ENCODE measurements around the gene FOXO3.
"Not testable (repeated sequence)": the region's sequence is repeated elsewhere in the genome, so short reads cannot be mapped to it uniquely, and the experiment has no call there.

FOXO3 gene

GRCh38 chr6:108658785-108659184, 98.1 kb downstream of the FOXO3 start:
- not testable (repeated sequence) for DNase-seq (ENCODE audit: low read depth in 2 of 2)

GRCh38 chr6:108660251-108660650, 99.5 kb downstream of the FOXO3 start:
- DNase-seq (ENCODE audit: low read depth in 2 of 2): no peak

- DNase-seq (ENCODE audit: low read depth in 2 of 2): no peak
These were observed 100.7 kb downstream of the FOXO3 start for GRCh38 chr6:108661430-108661829.

- DNase-seq (ENCODE audit: low read depth in 2 of 2): no peak
These were observed 101.3 kb downstream of the FOXO3 start for GRCh38 chr6:108661982-108662381.

- no peak for DNase-seq (ENCODE audit: low read depth in 2 of 2)
These were observed 102.0 kb downstream of the FOXO3 start for GRCh38 chr6:108662702-108663101.

DNA sequence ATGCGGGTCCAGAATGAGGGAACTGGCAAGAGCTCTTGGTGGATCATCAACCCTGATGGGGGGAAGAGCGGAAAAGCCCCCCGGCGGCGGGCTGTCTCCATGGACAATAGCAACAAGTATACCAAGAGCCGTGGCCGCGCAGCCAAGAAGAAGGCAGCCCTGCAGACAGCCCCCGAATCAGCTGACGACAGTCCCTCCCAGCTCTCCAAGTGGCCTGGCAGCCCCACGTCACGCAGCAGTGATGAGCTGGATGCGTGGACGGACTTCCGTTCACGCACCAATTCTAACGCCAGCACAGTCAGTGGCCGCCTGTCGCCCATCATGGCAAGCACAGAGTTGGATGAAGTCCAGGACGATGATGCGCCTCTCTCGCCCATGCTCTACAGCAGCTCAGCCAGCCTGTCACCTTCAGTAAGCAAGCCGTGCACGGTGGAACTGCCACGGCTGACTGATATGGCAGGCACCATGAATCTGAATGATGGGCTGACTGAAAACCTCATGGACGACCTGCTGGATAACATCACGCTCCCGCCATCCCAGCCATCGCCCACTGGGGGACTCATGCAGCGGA, 102.9 kb downstream of the FOXO3 start:
- DNase-seq (ENCODE audit: low read depth in 2 of 2): not testable (repeated sequence)

GRCh38 chr6:108665495-108666196, 104.9 kb downstream of the FOXO3 start:
- no peak for DNase-seq (ENCODE audit: low read depth in 2 of 2)

DNA sequence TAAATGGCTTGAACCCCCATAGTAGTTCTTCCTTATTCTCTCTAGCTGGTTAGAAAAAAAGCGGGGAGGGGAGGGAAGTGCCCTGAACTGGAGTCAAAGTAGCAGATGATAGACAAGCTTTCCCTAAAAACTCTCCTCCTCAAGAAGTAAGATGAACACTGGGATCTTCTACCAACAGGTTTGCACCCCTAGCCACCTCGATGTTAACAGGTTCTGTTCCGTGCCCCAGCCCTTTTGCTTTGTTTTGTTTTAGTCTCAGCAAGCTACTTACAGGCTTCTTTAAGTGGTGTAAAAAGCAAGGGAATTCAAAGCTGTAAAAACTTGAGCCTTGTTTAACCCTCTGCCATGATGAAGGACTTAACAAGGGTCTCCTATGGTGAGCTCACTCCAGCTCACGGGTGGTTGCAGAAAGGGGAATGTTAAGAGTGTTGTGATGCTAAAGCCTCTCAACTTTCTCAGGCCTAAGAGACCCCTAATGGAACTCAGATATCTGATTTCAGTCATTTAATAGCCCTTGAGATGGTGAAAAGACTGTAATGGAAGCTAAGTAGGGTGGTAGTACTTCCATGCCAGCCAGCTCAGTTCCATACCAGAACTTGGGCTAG, 106.0 kb downstream of the FOXO3 start:
- no peak for DNase-seq (ENCODE audit: low read depth in 2 of 2)

DNA sequence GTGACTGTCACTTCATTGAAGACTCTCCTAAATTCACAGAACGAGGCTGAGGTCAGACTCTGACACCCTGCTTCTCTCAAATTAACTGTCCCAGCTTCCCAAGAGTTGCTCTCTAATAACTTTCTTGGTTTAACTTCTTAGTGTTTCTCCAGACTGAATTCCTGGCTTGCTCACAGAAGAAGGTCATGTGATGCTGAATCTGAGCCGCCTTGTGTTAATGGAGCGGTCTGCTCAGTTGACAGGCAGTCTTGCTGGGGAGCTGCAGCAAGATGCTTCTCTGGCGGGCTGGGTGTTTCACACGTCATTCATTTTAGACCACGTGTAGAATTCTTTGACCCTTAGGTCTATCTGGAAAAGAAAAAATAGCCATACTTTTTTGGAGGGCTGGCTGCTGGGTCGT, 107.3 kb downstream of the FOXO3 start:
- no peak for DNase-seq (ENCODE audit: low read depth in 2 of 2)

GRCh38 chr6:108669673-108670072, 109.0 kb downstream of the FOXO3 start:
- no peak for DNase-seq (ENCODE audit: low read depth in 2 of 2)

GRCh38 chr6:108671175-108671574, 110.5 kb downstream of the FOXO3 start:
- no peak for DNase-seq (ENCODE audit: low read depth in 2 of 2)

DNA sequence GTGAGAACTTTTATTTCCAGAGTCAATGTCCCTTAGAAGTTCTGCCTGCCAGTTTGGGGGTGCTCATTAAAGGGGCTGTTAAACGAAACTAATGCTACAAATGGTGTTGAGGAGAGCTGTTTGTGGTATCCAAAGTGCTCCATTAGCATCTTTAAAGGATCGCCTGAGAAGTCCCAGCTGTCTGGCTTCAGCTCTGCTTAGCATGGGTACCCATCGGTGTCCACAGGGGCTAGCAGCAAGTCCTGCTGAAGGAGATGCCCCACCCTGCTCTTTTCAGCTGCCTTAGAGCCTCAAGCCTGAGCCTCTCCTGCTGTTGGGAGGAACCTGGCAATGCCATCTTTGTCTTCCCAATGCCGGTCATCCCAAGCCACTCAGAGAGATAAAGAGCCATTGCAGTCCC, 111.1 kb downstream of the FOXO3 start:
- DNase-seq (ENCODE audit: low read depth in 2 of 2): no peak

- DNase-seq (ENCODE audit: low read depth in 2 of 2): no peak
These were observed 111.9 kb downstream of the FOXO3 start for GRCh38 chr6:108672641-108673040.

GRCh38 chr6:108673153-108673552, 112.4 kb downstream of the FOXO3 start:
- no peak for DNase-seq (ENCODE audit: low read depth in 2 of 2)

- no peak for DNase-seq (ENCODE audit: low read depth in 2 of 2)
These were observed 112.9 kb downstream of the FOXO3 start for GRCh38 chr6:108673602-108674001.

DNA sequence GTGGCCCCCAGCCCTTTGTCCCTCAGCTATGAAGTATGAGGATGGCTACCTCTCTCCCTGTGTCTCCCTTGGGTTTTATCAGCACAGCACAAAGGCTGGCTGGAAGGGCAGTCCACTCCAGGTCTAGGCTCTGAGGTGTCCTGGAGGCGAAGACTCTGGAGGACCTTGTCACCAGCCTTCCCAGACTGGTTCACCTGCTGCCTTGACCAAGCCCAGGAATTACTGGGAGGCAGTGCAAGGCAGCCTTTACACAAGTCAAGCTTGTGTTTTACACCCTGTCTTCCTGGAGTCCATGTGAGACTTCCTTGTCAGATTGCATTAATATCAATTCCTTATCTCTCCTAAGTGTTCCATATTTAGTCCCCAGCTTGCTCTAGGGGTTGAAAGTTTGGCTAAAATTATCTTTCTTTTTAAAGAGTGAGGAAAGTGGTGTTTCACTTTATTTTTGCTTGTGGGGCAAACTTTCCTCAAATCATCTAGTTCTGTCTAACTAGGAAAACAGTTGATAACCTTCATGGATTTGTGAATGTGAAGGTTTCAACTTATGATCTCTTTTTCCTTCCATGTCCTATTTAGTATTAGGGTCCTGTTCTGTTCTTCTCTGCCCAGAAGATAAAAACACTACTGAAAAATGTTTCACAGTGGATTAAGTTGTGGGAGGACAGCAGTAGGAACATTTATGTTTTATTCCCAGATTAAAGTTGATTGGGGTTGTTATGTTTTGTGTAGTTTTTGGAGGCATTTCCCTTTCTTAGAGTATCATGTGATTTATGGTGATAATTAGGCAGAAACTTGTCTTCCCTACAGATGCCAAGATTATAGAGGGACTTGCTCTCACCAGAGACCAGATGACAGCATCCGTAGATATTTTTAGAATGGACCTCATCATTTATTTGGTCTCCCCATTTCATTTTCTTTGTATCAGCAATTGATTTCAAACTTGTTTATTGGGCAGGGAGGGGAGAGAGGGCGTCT, 114.8 kb downstream of the FOXO3 start:
- DNase-seq (ENCODE audit: low read depth in 2 of 2): no peak

DNA sequence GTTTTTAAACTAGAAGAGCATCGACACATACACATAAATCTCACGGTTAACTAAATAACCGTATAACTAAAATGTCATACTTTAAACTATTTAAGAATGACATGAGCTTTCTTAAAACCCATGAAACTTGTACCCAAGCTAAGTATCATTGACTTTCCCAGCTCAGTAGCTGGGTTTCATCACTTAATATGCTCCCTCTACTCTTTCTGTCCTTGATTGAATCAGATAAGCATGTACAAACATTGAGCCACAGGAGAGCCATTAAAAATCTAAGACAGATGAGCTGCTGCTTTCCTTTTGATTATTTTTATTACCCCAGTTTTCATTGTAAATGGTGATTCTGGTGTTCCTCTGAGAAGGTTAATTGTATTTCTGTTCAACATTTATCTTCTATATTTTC, 115.8 kb downstream of the FOXO3 start:
- DNase-seq (ENCODE audit: low read depth in 2 of 2): no peak

- DNase-seq (ENCODE audit: low read depth in 2 of 2): no peak
These were observed 116.6 kb downstream of the FOXO3 start for GRCh38 chr6:108677357-108677756.

GRCh38 chr6:108677894-108678293, 117.2 kb downstream of the FOXO3 start:
- DNase-seq (ENCODE audit: low read depth in 2 of 2): no peak

GRCh38 chr6:108680314-108680713, 119.6 kb downstream of the FOXO3 start:
- DNase-seq (ENCODE audit: low read depth in 2 of 2): not testable (repeated sequence)

- not testable (repeated sequence) for DNase-seq (ENCODE audit: low read depth in 2 of 2)
These were observed 121.0 kb downstream of the FOXO3 start for GRCh38 chr6:108681721-108682120.
